Caco-2 (cell line): ENCODE data around the gene ADGRG3. TPM values are rescaled to one million over a fixed set of nuclear protein-coding genes. Genes with fewer than 3 reads are reported as not detected.

ENCODE experiments used
- BruUV-seq: library from RNA; stranded (reverse); fragments of 400-500 nt; replicated peaks from 2 replicates; lab custom pipeline; 2021; lab: Mats Ljungman, UMichigan
- CTCF ChIA-PET: fragments of 300-600 bp; sonication (Branson Sonifier 250); formaldehyde crosslinking; loops from one replicate; lab custom pipeline; 2022; ENCODE audit warnings: antibody characterized with exemption; lab: Charles Lee
- POLR2A ChIA-PET: fragments of 300-600 bp; sonication (Branson Sonifier 250); formaldehyde crosslinking; loops from one replicate; lab custom pipeline; 2022; ENCODE audit warnings: antibody characterized with exemption; lab: Charles Lee
- DNase-seq, 2 experiments: peaks; one replicate each; pipeline versions ENCODE4 v3.0.0 to v3.0.0-alpha.2; 2020 to 2022
- H3K27me3 ChIP-seq: replicated peaks from 2 replicates; pipeline ENCODE4 v1.6.0; 2011; ENCODE audit warnings: low read length; ENCODE audit not compliant: control insufficient read depth, insufficient read depth
- H3K36me3 ChIP-seq: 2 replicates; pipeline ENCODE4 v1.5.1; 2011; ENCODE audit warnings: low read length; ENCODE audit not compliant: control insufficient read depth, insufficient read depth
- H3K4me1 ChIP-seq: fragments of 250-450 bp; sonication (Bioruptor Pico); 2 replicates; pipeline ENCODE4 v1.5.1; 2020; ENCODE audit warnings: mild to moderate bottlenecking
- H3K4me3 ChIP-seq: 2 replicates; pipeline ENCODE4 v1.5.1; 2011; ENCODE audit warnings: low read depth, mild to moderate bottlenecking, control low read depth, low read length
- H3K9me3 ChIP-seq: fragments of 250-450 bp; sonication (Bioruptor Pico); 2 replicates; pipeline ENCODE4 v1.5.1; 2020; ENCODE audit warnings: mild to moderate bottlenecking, moderate library complexity
- H3K27ac Mint-ChIP-seq: one replicate; pipeline ENCODE4 v1.8.0; 2022; ENCODE audit warnings: mixed read lengths; ENCODE audit not compliant: unreplicated experiment
- H3K27me3 Mint-ChIP-seq: one replicate; pipeline ENCODE4 v1.8.0; 2022; ENCODE audit warnings: mixed read lengths; ENCODE audit not compliant: insufficient read depth, unreplicated experiment
- H3K36me3 Mint-ChIP-seq: one replicate; pipeline ENCODE4 v1.8.0; 2022; ENCODE audit warnings: mild to moderate bottlenecking, mixed read lengths; ENCODE audit not compliant: insufficient read depth, unreplicated experiment
- H3K4me1 Mint-ChIP-seq: one replicate; pipeline ENCODE4 v1.8.0; 2022; ENCODE audit warnings: low read depth, mixed read lengths; ENCODE audit not compliant: unreplicated experiment
- H3K4me3 Mint-ChIP-seq: one replicate; pipeline ENCODE4 v1.8.0; 2022; ENCODE audit warnings: mild to moderate bottlenecking, moderate library complexity, mixed read lengths; ENCODE audit not compliant: unreplicated experiment
- H3K9me3 Mint-ChIP-seq: one replicate; pipeline ENCODE4 v1.8.0; 2022; ENCODE audit warnings: mixed read lengths; ENCODE audit not compliant: unreplicated experiment
- intact Hi-C: fragments of 100-400 bp; cut with micrococcal nuclease; formaldehyde crosslinking; loops from one replicate; pipeline ENCODE4 v1.10.0; 2022; ENCODE audit not compliant: unreplicated experiment
- total RNA-seq: library from RNA; stranded (reverse); gene quantifications from 2 replicates; pipeline ENCODE4 v1.2.3, GENCODE V29; 2022
- TF ChIP-seq, protein P1 (sequence below), 2 experiments: fragments of 200-600 bp in 1 of 2; IDR thresholded peaks; 1 replicate in 1 of 2; 2 replicates in 1 of 2; pipeline versions ENCODE4 v1.5.1 to v1.8.0; 2011 to 2022; ENCODE audit warnings: antibody characterized with exemption in 1 of 2, control low read depth in 1 of 2, inconsistent platforms in 1 of 2, low read depth in 1 of 2, low read length in 1 of 2, mild to moderate bottlenecking in 1 of 2, moderate library complexity in 1 of 2; ENCODE audit not compliant: insufficient read depth in 1 of 2, severe bottlenecking in 1 of 2, unreplicated experiment in 1 of 2

Gene ADGRG3
- total RNA-seq, 1 experiment from 2014 or later = 0.25 TPM

GRCh38 chr16:57708168-57708567, 40.1 kb downstream of the ADGRG3 start:
- Mint-ChIP-seq H3K4me3 (no peak overlapping the region), H3K36me3 (no peaks in the 10 kb centered on the region), H3K9me3 (peaks cover 15% of the 10 kb centered on the region), H3K27me3 (no peaks in the 10 kb centered on the region), H3K4me1 (peaks cover 19% of the 10 kb centered on the region), H3K27ac (no peak overlapping the region)
- H3K9me3 ChIP-seq = no peaks in the 10 kb centered on the region
- TF ChIP-seq, protein P1, sequence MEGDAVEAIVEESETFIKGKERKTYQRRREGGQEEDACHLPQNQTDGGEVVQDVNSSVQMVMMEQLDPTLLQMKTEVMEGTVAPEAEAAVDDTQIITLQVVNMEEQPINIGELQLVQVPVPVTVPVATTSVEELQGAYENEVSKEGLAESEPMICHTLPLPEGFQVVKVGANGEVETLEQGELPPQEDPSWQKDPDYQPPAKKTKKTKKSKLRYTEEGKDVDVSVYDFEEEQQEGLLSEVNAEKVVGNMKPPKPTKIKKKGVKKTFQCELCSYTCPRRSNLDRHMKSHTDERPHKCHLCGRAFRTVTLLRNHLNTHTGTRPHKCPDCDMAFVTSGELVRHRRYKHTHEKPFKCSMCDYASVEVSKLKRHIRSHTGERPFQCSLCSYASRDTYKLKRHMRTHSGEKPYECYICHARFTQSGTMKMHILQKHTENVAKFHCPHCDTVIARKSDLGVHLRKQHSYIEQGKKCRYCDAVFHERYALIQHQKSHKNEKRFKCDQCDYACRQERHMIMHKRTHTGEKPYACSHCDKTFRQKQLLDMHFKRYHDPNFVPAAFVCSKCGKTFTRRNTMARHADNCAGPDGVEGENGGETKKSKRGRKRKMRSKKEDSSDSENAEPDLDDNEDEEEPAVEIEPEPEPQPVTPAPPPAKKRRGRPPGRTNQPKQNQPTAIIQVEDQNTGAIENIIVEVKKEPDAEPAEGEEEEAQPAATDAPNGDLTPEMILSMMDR (IDR thresholded peaks at IDR 0.05; ENCODE audit: insufficient read depth in 1 of 2, low read depth in 1 of 2, low read length in 1 of 2, severe bottlenecking in 1 of 2, unreplicated experiment in 1 of 2) = no peak
- ChIA-PET CTCF (no interaction called here), POLR2A (no interaction called here)
- intact Hi-C loops = no loop called here
- no peak for DNase-seq
- BruUV-seq = no TSS peak
- no peaks in the 10 kb centered on the region for H3K27me3 ChIP-seq
- peaks cover 31% of the 10 kb centered on the region for H3K4me1 ChIP-seq
- no peak overlapping the region for H3K4me3 ChIP-seq
- H3K36me3 ChIP-seq = no peaks in the 10 kb centered on the region

DNA sequence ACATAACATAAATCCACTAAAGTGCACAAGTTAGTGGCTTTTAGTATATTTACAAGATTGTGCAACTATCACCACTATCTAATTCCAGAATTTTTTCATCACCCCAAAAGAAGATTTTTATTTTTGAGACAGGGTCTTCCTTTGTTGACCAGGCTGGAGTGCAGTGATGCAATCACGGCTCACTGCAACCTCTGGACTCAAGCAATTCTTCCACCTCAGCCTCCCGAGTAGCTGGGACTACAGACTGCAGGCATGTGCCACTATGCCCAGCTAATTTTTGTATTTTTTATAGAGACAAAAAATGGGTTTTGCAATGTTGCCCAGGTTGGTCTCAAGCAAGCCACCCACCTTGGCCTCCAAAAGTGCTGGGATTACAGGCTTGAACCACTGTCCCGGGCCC, 41.6 kb downstream of the ADGRG3 start:
- Mint-ChIP-seq H3K27ac (no peak overlapping the region), H3K36me3 (no peaks in the 10 kb centered on the region), H3K27me3 (no peaks in the 10 kb centered on the region), H3K4me1 (peaks cover 11% of the 10 kb centered on the region), H3K4me3 (no peak overlapping the region), H3K9me3 (peaks cover 15% of the 10 kb centered on the region)
- POLR2A ChIA-PET = interaction anchor here (0.7 kb wide), 1 partner anchor 27 kb away, joined by 4 read pairs; no protein-coding TSS in a partner anchor
- BruUV-seq = no TSS peak
- TF ChIP-seq, protein P1 (IDR thresholded peaks at IDR 0.05; ENCODE audit: insufficient read depth in 1 of 2, low read depth in 1 of 2, low read length in 1 of 2, severe bottlenecking in 1 of 2, unreplicated experiment in 1 of 2) = no peak
- no peak overlapping the region for H3K4me3 ChIP-seq
- CTCF ChIA-PET = interaction anchor here (0.8 kb wide), 1 partner anchor 118 kb away, joined by 3 read pairs; no protein-coding TSS in a partner anchor
- H3K9me3 ChIP-seq = no peaks in the 10 kb centered on the region
- intact Hi-C loops = no loop called here
- H3K27me3 ChIP-seq = no peaks in the 10 kb centered on the region
- peak in 1 of 2 experiments; percentile 28 for DNase-seq
- peaks cover 16% of the 10 kb centered on the region for H3K4me1 ChIP-seq
- no peaks in the 10 kb centered on the region for H3K36me3 ChIP-seq

DNA sequence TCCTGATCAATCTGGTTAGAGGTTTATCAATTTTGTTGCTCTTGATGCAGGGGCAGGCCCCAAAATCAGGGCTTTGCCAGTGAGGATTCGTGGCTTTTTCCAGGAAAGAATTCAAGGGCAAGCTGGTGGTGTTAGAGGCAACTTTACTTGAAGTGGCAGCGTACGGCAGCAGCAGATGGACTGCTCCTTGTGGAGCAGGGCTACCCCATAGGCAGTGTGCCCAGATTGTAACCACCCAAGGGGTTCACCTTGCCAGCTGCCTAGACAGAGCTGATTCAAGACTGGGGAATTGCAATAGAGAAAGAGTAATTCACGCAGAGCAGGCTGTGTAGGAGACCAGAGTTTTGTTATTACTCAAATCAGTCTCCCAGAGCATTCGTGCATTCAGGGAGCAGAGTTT, 43.2 kb downstream of the ADGRG3 start:
- peaks cover 7% of the 10 kb centered on the region for H3K4me1 Mint-ChIP-seq
- TF ChIP-seq, protein P1 (IDR thresholded peaks at IDR 0.05; ENCODE audit: insufficient read depth in 1 of 2, low read depth in 1 of 2, low read length in 1 of 2, severe bottlenecking in 1 of 2, unreplicated experiment in 1 of 2) = no peak
- no TSS peak for BruUV-seq
- H3K27me3 Mint-ChIP-seq = no peaks in the 10 kb centered on the region
- no peak overlapping the region for H3K4me3 ChIP-seq
- peaks cover 10% of the 10 kb centered on the region for H3K9me3 Mint-ChIP-seq
- H3K36me3 Mint-ChIP-seq = no peaks in the 10 kb centered on the region
- H3K9me3 ChIP-seq = no peaks in the 10 kb centered on the region
- H3K27ac Mint-ChIP-seq = no peak overlapping the region
- ChIA-PET CTCF (interaction anchor here (0.6 kb wide), 1 partner anchor 24 kb away, joined by 3 read pairs; no protein-coding TSS in a partner anchor), POLR2A (no interaction called here)
- no peaks in the 10 kb centered on the region for H3K27me3 ChIP-seq
- 0 out of 2 replicates have a peak, but pooled peaks cover 11% of the 10 kb centered on the region for H3K4me1 ChIP-seq
- intact Hi-C loops = no loop called here
- no peak overlapping the region for H3K4me3 Mint-ChIP-seq
- no peaks in the 10 kb centered on the region for H3K36me3 ChIP-seq
- peak in 1 of 2 experiments; percentile 10 for DNase-seq
